ENCODE results near the gene WNT9A.

WNT9A gene

GRCh38 chr1:227939791-227940771 lies 7.7 kb downstream of the WNT9A start:
- H3K4me1 Mint-ChIP-seq (ENCODE audit: low read depth) = peaks cover 6% of the 10 kb centered on the region
- H3K36me3 Mint-ChIP-seq (ENCODE audit: low read depth) = no peaks in the 10 kb centered on the region
- H3K4me3 Mint-ChIP-seq = no peak overlapping the region
- peaks cover 9% of the 10 kb centered on the region for H3K27me3 Mint-ChIP-seq
- H3K27ac Mint-ChIP-seq = no peak overlapping the region
- peaks cover 6% of the 10 kb centered on the region for H3K9me3 Mint-ChIP-seq
- intact Hi-C loops (cut with micrococcal nuclease) = no loop called here

DNA sequence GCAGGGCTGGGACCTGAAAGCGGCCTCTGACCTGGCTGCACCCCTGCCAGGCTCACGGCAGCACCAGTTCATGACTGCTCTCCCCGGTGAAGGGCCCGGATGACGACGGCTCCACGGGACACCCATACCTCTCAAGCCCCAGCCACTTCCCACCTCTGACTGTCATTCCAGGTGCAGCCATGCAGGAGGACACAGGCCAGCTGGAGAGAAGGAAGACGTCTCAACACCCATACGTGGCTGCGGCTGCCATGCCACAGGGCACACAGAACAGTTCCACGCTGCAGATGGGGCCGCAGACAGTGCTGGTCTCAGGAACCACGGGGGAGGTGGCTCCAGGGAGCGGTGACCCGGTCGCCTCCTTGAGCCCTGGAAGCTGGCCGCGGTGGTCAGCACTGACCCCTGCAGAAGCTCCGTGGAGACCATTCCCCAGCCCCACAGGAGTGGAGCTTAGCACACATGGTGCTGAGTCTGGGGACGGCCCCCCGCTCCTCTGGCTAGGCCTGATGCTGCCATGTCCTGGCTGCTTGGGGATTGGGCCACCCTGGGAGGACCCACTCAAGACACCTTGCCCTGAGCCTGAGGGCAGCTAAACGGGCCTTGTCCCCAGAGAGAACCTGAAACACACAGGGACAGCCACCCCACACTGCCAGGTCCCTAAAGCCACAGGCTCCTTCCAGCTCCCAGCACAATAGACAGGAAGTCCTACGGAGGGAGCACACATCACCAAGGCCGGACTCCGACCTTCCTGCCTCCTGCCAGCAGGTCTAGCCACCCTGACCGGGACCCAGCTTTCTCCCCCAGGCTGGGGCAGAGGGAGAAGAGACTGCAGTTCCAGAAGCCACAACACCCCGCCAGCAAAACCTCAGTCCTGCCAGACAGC lies 8.6 kb downstream of the WNT9A start:
- H3K27me3 Mint-ChIP-seq = peaks cover 8% of the 10 kb centered on the region
- no peak overlapping the region for H3K4me3 Mint-ChIP-seq
- no peaks in the 10 kb centered on the region for H3K36me3 Mint-ChIP-seq (ENCODE audit: low read depth)
- H3K4me1 Mint-ChIP-seq (ENCODE audit: low read depth) = peaks cover 6% of the 10 kb centered on the region
- H3K27ac Mint-ChIP-seq = no peak overlapping the region
- H3K9me3 Mint-ChIP-seq = peaks cover 13% of the 10 kb centered on the region
- intact Hi-C loops (cut with micrococcal nuclease) = no loop called here

DNA sequence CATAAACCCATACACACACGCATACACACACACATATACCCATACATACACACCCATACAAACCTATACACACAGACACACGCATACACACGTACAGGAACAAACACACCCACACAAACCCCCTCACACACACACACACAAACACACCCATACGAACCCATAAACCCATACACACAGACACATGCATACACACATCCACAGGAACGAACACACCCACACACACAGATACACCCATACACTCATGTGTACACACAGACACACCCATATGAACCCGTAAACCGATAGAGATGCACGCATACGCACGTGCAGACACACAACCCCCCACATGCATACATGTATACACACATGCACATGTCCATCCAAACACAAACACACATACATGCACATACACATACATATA lies 9.5 kb downstream of the WNT9A start:
- peaks cover 13% of the 10 kb centered on the region for H3K9me3 Mint-ChIP-seq
- intact Hi-C loops (cut with micrococcal nuclease) = no loop called here
- peaks cover 8% of the 10 kb centered on the region for H3K27me3 Mint-ChIP-seq
- no peaks in the 10 kb centered on the region for H3K36me3 Mint-ChIP-seq (ENCODE audit: low read depth)
- H3K27ac Mint-ChIP-seq = no peak overlapping the region
- H3K4me3 Mint-ChIP-seq = no peak overlapping the region
- H3K4me1 Mint-ChIP-seq (ENCODE audit: low read depth) = peaks cover 6% of the 10 kb centered on the region

GRCh38 chr1:227937838-227938145 lies 9.9 kb downstream of the WNT9A start:
- Mint-ChIP-seq H3K4me3 (no peak overlapping the region), H3K27me3 (peaks cover 8% of the 10 kb centered on the region), H3K36me3 (ENCODE audit: low read depth) (no peaks in the 10 kb centered on the region), H3K9me3 (peaks cover 13% of the 10 kb centered on the region), H3K27ac (no peak overlapping the region), H3K4me1 (ENCODE audit: low read depth) (peaks cover 6% of the 10 kb centered on the region)
- intact Hi-C loops (cut with micrococcal nuclease) = no loop called here

DNA sequence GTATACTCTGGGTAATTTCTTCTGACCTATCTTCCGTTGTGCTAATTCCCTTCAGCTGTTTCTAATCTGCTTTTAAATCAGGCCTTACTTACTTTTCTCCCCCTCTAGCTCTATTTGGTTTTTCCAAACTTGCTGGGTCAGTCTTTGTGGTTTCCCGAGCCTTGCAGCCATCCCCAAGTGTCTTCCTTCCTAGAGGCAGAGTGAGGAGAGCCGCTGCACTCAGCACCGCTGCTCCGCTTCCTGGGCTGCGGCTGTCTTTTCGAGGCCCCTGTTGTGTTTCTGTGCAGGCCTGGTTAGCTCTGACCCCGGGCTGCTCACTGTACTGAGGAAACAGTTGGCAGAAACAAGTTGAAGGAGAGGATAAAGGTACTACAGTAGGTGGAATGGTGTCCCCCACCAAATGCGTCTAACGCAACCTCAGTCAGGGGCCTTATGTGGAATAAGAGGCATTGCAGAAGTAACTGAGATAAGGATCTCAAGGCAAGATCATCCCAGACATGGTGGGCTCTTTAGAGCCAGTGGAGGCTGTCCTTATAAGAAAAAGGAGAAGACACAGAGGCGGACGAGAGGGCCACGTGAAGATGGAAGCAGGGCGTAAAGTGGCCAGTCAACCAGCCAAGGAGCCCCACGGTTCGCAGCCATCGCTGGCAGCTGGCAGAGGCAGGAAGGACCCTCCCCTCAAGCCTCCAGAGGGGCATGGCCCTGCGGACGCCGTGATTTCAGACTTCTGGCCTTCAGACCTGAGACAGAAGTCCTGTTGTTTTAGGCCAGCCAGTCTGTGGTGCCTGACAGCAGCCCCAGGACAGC lies 10.5 kb downstream of the WNT9A start:
- Mint-ChIP-seq H3K4me3 (no peak overlapping the region), H3K9me3 (peaks cover 13% of the 10 kb centered on the region), H3K4me1 (ENCODE audit: low read depth) (peaks cover 6% of the 10 kb centered on the region), H3K27me3 (peaks cover 8% of the 10 kb centered on the region), H3K27ac (no peak overlapping the region), H3K36me3 (ENCODE audit: low read depth) (no peaks in the 10 kb centered on the region)
- intact Hi-C loops (cut with micrococcal nuclease) = no loop called here

DNA sequence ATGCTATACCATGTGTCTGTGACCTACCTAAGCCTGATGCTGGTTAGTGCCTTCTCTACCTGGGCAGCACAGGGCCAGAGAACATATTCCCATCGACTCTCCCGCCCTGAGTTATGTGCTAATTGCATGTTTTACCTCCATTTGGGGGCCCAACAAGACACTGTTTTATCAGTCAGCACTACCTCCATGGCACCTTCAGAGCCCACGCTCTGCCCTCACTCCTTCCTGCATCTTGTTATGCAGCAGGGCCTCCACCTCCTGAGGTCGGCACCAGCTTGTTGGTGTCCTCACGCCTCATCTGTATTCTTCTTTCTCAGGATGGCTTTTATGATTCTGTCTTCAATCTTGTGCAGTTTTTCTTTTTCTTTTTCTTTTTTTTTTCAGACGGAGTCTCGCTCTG lies 11.9 kb downstream of the WNT9A start:
- no peak overlapping the region for H3K27ac Mint-ChIP-seq
- H3K4me3 Mint-ChIP-seq = no peak overlapping the region
- H3K4me1 Mint-ChIP-seq (ENCODE audit: low read depth) = peaks cover 6% of the 10 kb centered on the region
- H3K9me3 Mint-ChIP-seq = peaks cover 13% of the 10 kb centered on the region
- H3K27me3 Mint-ChIP-seq = peaks cover 8% of the 10 kb centered on the region
- intact Hi-C loops (cut with micrococcal nuclease) = no loop called here
- no peaks in the 10 kb centered on the region for H3K36me3 Mint-ChIP-seq (ENCODE audit: low read depth)

GRCh38 chr1:227934476-227935313 lies 13.0 kb downstream of the WNT9A start:
- Mint-ChIP-seq H3K9me3 (peaks cover 13% of the 10 kb centered on the region), H3K4me3 (no peak overlapping the region), H3K36me3 (ENCODE audit: low read depth) (no peaks in the 10 kb centered on the region), H3K27ac (no peak overlapping the region), H3K4me1 (ENCODE audit: low read depth) (peaks cover 6% of the 10 kb centered on the region), H3K27me3 (peaks cover 8% of the 10 kb centered on the region)
- intact Hi-C loops (cut with micrococcal nuclease) = no loop called here

- intact Hi-C loops (cut with micrococcal nuclease) = no loop called here
- Mint-ChIP-seq H3K36me3 (ENCODE audit: low read depth) (no peaks in the 10 kb centered on the region), H3K27me3 (no peaks in the 10 kb centered on the region), H3K4me3 (no peak overlapping the region), H3K9me3 (peaks cover 5% of the 10 kb centered on the region), H3K27ac (no peak overlapping the region), H3K4me1 (ENCODE audit: low read depth) (no peaks in the 10 kb centered on the region)
These were observed 17.8 kb downstream of the WNT9A start for GRCh38 chr1:227929751-227930472.

GRCh38 chr1:227928811-227929375 lies 18.8 kb downstream of the WNT9A start:
- H3K27me3 Mint-ChIP-seq = no peaks in the 10 kb centered on the region
- H3K36me3 Mint-ChIP-seq (ENCODE audit: low read depth) = no peaks in the 10 kb centered on the region
- no peak overlapping the region for H3K4me3 Mint-ChIP-seq

GRCh38 chr1:227927971-227928741 lies 19.6 kb downstream of the WNT9A start:
- Mint-ChIP-seq H3K27me3 (no peaks in the 10 kb centered on the region), H3K9me3 (no peaks in the 10 kb centered on the region), H3K4me3 (no peak overlapping the region), H3K27ac (no peak overlapping the region), H3K4me1 (ENCODE audit: low read depth) (no peaks in the 10 kb centered on the region), H3K36me3 (ENCODE audit: low read depth) (no peaks in the 10 kb centered on the region)
- intact Hi-C loops (cut with micrococcal nuclease) = no loop called here

More at GRCh38 chr1:227928811-227929375, 18.8 kb downstream of the WNT9A start:
- Mint-ChIP-seq H3K27ac (no peak overlapping the region), H3K9me3 (no peaks in the 10 kb centered on the region), H3K4me1 (ENCODE audit: low read depth) (no peaks in the 10 kb centered on the region)
- intact Hi-C loops (cut with micrococcal nuclease) = no loop called here

DNA sequence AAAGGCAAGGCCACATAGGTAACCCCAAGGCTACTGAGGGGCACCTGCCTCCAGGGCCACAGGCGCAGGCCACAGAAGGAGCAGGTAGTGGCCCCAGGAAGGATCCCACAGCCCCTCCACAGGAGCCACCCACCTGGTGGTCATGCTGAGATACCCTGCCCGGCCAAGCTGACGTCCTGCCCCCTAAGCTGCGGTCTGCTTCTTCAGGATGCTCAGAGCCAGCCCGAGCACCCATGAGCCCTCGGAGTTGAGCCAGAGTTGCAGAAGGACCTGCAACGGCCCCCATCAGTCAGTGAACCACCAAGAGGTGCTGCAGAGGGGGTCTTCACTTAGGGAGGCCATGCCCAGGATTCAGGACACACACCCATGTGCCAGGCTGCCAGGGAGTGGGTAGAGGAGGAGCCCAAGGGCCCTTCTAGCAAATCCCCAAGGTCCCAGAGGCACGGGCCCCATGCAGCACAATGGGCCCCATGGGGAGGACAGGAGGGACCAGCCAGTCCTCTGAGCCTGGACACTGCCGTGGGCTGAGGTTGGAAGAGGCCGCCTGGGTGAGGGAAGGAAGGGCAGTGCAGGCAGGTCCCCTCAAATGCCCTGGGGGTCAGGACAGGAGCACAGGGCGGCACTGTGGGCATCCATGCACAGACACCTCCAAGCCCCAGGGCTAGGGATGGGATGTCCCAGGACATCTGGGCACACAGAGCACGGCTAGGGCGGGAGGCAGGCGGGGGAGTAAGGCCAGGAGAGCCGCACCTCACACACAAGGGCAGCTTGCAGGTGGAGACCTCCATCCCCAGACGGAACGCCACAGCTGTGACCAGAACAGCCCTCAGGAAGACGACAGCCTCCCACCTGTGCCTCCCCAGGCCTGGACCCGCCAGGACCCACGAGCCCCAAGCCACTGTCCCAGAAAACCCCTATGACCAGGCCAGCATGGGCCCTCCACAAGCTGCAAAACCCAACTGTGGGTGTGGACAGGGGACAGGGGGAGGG lies 20.5 kb downstream of the WNT9A start:
- H3K4me1 Mint-ChIP-seq (ENCODE audit: low read depth) = no peaks in the 10 kb centered on the region
- H3K27me3 Mint-ChIP-seq = no peaks in the 10 kb centered on the region
- intact Hi-C loops (cut with micrococcal nuclease) = no loop called here
- H3K4me3 Mint-ChIP-seq = no peak overlapping the region
- H3K36me3 Mint-ChIP-seq (ENCODE audit: low read depth) = no peaks in the 10 kb centered on the region
- H3K9me3 Mint-ChIP-seq = no peaks in the 10 kb centered on the region
- no peak overlapping the region for H3K27ac Mint-ChIP-seq

All from dendritic cell treated with granulocyte-macrophage colony-stimulating factor and Interleukin-4, amounts not matched to agents 40 ng/mL and 50 ng/mL, for 4 days (primary cell).